IMR-90 (cell line): ENCODE results near the gene KRTCAP2. TPM values are rescaled to one million over a fixed set of nuclear protein-coding genes. Genes with fewer than 3 reads are reported as not detected.

Experiments used
- ATAC-seq: fragments of 200-7000 bp; cut with Tn5 transposase; 2 replicates; pipeline ENCODE4 v1.9.1; 2020; ENCODE audit warnings: low read depth, mild to moderate bottlenecking, moderate library complexity
- BruUV-seq: library from RNA; stranded (reverse); fragments of 400-500 nt; replicated peaks from 2 replicates; lab custom pipeline; 2021; lab: Mats Ljungman, UMichigan
- CTCF ChIA-PET: fragments of 300-600 bp; formaldehyde crosslinking; extraction: SDS; loops from one replicate; lab custom pipeline; 2021; ENCODE audit warnings: antibody characterized with exemption; lab: Yijun Ruan, JAX
- POLR2A ChIA-PET: fragments of 300-600 bp; sonication (Branson Sonifier 250); formaldehyde crosslinking; loops from one replicate; lab custom pipeline; 2022; ENCODE audit warnings: antibody characterized with exemption; ENCODE audit not compliant: unreplicated experiment; lab: Charles Lee
- DNase-seq: peaks from one replicate; pipeline ENCODE4 v3.0.0; 2013
- H2AFZ ChIP-seq: replicated peaks from 2 replicates; pipeline ENCODE3; 2013; ENCODE audit warnings: low read length, mild to moderate bottlenecking; ENCODE audit not compliant: poor library complexity
- H2AK5ac ChIP-seq: 2 replicates; pipeline ENCODE4 v1.6.1; 2013; ENCODE audit warnings: low read depth, low read length, inconsistent platforms
- H2AK9ac ChIP-seq: replicated peaks from 2 replicates; pipeline ENCODE3; 2013; ENCODE audit warnings: mild to moderate bottlenecking, low read depth, low read length, moderate library complexity; ENCODE audit not compliant: poor library complexity
- H2BK120ac ChIP-seq: 2 replicates; pipeline ENCODE4 v1.6.1; 2013; ENCODE audit warnings: low read depth, low read length, inconsistent platforms
- H2BK15ac ChIP-seq: 3 replicates; pipeline ENCODE4 v1.6.1; 2013; ENCODE audit warnings: low read depth, low read length, inconsistent platforms
- H2BK20ac ChIP-seq: 2 replicates; pipeline ENCODE4 v1.6.1; 2013; ENCODE audit warnings: low read depth, mild to moderate bottlenecking, inconsistent platforms, low read length, moderate library complexity
- H2BK5ac ChIP-seq: 2 replicates; pipeline ENCODE4 v1.6.1; 2013; ENCODE audit warnings: mild to moderate bottlenecking, low read depth, low read length, inconsistent platforms; ENCODE audit not compliant: poor library complexity, severe bottlenecking
- H3K14ac ChIP-seq: replicated peaks from 2 replicates; pipeline ENCODE4 v1.6.1; 2013; ENCODE audit warnings: low read depth, low read length, inconsistent platforms
- H3K18ac ChIP-seq: 2 replicates; pipeline ENCODE4 v1.6.1; 2013; ENCODE audit warnings: low read depth, low read length, control low read depth
- H3K23ac ChIP-seq: 2 replicates; pipeline ENCODE4 v1.6.1; 2013; ENCODE audit warnings: low read depth, low read length, inconsistent platforms
- H3K27ac ChIP-seq: 2 replicates; pipeline ENCODE4 v1.5.1; 2013; ENCODE audit warnings: mild to moderate bottlenecking, control low read depth, low read length; ENCODE audit not compliant: insufficient read depth
- H3K27me3 ChIP-seq: 2 replicates; pipeline ENCODE4 v1.6.1; 2013; ENCODE audit warnings: low read length; ENCODE audit not compliant: control insufficient read depth, insufficient read depth
- H3K36me3 ChIP-seq: 2 replicates; pipeline ENCODE4 v1.6.1; 2013; ENCODE audit warnings: low read length, mixed read lengths; ENCODE audit not compliant: control insufficient read depth, insufficient read depth
- H3K4ac ChIP-seq: 2 replicates; pipeline ENCODE4 v1.6.1; 2013; ENCODE audit warnings: low read depth, low read length, inconsistent platforms
- H3K4me1 ChIP-seq: 2 replicates; pipeline ENCODE4 v1.6.1; 2013; ENCODE audit warnings: low read length, mixed read lengths; ENCODE audit not compliant: control insufficient read depth, insufficient read depth
- H3K4me2 ChIP-seq: 2 replicates; pipeline ENCODE4 v1.6.1; 2013; ENCODE audit warnings: low read depth, mild to moderate bottlenecking, control low read depth, low read length, moderate library complexity
- H3K4me3 ChIP-seq: 2 replicates; pipeline ENCODE4 v1.5.1; 2013; ENCODE audit warnings: low read depth, mild to moderate bottlenecking, control low read depth, low read length, moderate library complexity; ENCODE audit not compliant: insufficient read depth
- H3K56ac ChIP-seq: 2 replicates; pipeline ENCODE4 v1.6.1; 2013; ENCODE audit warnings: low read length, inconsistent platforms; ENCODE audit not compliant: insufficient read depth; ENCODE audit errors: extremely low read depth
- H3K79me1 ChIP-seq, 2 experiments: 2 replicates each; pipeline ENCODE4 v1.6.1; 2013; ENCODE audit warnings: low read length in 2 of 2, inconsistent platforms in 1 of 2, low read depth in 1 of 2
- H3K9ac ChIP-seq: 2 replicates; pipeline ENCODE4 v1.6.1; 2013; ENCODE audit warnings: low read depth, low read length, control low read depth
- H3K9me1 ChIP-seq: 2 replicates; pipeline ENCODE4 v1.6.1; 2013; ENCODE audit warnings: low read length, inconsistent platforms; ENCODE audit not compliant: insufficient read depth
- H3K9me3 ChIP-seq: 2 replicates; pipeline ENCODE4 v1.6.1; 2013; ENCODE audit warnings: low read length; ENCODE audit not compliant: control insufficient read depth, insufficient read depth
- H4K20me1 ChIP-seq: 2 replicates; pipeline ENCODE4 v1.6.1; 2013; ENCODE audit warnings: low read length, inconsistent platforms; ENCODE audit not compliant: insufficient read depth
- H4K5ac ChIP-seq: 2 replicates; pipeline ENCODE4 v1.6.1; 2013; ENCODE audit warnings: mild to moderate bottlenecking, low read depth, low read length, control low read depth
- H4K8ac ChIP-seq, 2 experiments: 2 replicates each; pipeline ENCODE4 v1.6.1; 2013; ENCODE audit warnings: low read depth in 2 of 2, low read length in 2 of 2, control low read depth in 1 of 2, inconsistent platforms in 1 of 2
- H4K91ac ChIP-seq: 2 replicates; pipeline ENCODE4 v1.6.1; 2013; ENCODE audit warnings: low read depth, low read length, inconsistent platforms; ENCODE audit not compliant: insufficient read depth
- BHLHE40 ChIP-seq: fragments of 150-350 bp; IDR thresholded peaks from 2 replicates; pipeline ENCODE4 v1.6.1; 2016; ENCODE audit warnings: mild to moderate bottlenecking, low read depth, low read length
- CEBPB ChIP-seq: IDR thresholded peaks from 2 replicates; pipeline ENCODE4 v1.6.1; 2012; ENCODE audit warnings: low read depth, low read length, improper control_type of control experiment
- CHD1 ChIP-seq: IDR thresholded peaks from 2 replicates; pipeline ENCODE4 v1.6.1; 2012; ENCODE audit warnings: low read depth, low read length, improper control_type of control experiment
- ELK1 ChIP-seq: fragments of 150-350 bp; IDR thresholded peaks from 2 replicates; pipeline ENCODE4 v1.6.1; 2016; ENCODE audit warnings: low read depth, mild to moderate bottlenecking, low read length, moderate library complexity, borderline replicate concordance
- MAFK ChIP-seq: IDR thresholded peaks from 2 replicates; pipeline ENCODE4 v1.6.1; 2012; ENCODE audit warnings: low read depth, low read length, improper control_type of control experiment
- MXI1 ChIP-seq: IDR thresholded peaks from 2 replicates; pipeline ENCODE4 v1.6.1; 2012; ENCODE audit warnings: low read depth, mild to moderate bottlenecking, low read length, moderate library complexity, borderline replicate concordance
- POLR2A ChIP-seq: IDR thresholded peaks from 2 replicates; pipeline ENCODE4 v1.6.1; 2012; ENCODE audit warnings: mild to moderate bottlenecking, low read depth, low read length
- RAD21 ChIP-seq: IDR thresholded peaks from 2 replicates; pipeline ENCODE4 v1.6.1; 2012; ENCODE audit warnings: low read length, improper control_type of control experiment
- RCOR1 ChIP-seq: IDR thresholded peaks from 2 replicates; pipeline ENCODE4 v1.6.1; 2012; ENCODE audit warnings: mild to moderate bottlenecking, low read length, improper control_type of control experiment; ENCODE audit not compliant: insufficient replicate concordance
- SMC3 ChIP-seq: fragments of 150-350 bp; IDR thresholded peaks from 2 replicates; pipeline ENCODE4 v1.6.1; 2016; ENCODE audit warnings: low read depth, mild to moderate bottlenecking, antibody characterized with exemption, low read length, moderate library complexity
- whole genome bisulfite sequencing, 2 experiments: methylation state at CpG; one replicate each; pipeline versions ENCODE4 v1.1.5 to v1.1.7; 2013; ENCODE audit warnings: missing lambda C conversion rate in 2 of 2; ENCODE audit not compliant: insufficient read length in 1 of 2; ENCODE audit errors: extremely low coverage in 2 of 2; 5-methylcytosine and 5-hydroxymethylcytosine counted together
- dilution Hi-C: fragments of 300-500 bp; cut with HindIII; formaldehyde crosslinking; loops from one replicate; pipeline ENCODE4 v1.14.3; 2018; ENCODE audit warnings: low sequenced_read_pairs; ENCODE audit not compliant: unreplicated experiment
- in situ Hi-C: fragments of 300-500 bp; cut with MboI; formaldehyde crosslinking; loops from 3 replicates; pipeline ENCODE4 v1.14.3; 2019; ENCODE audit warnings: low sequenced_read_pairs, inconsistent platforms, mixed read lengths
- intact Hi-C: fragments of 100-400 bp; cut with micrococcal nuclease; formaldehyde crosslinking; loops from 2 replicates; pipeline ENCODE4 v1.10.0; 2022
- polyA plus RNA-seq, 3 experiments: library from polyadenylated mRNA; depleted of rRNA; stranded (reverse); fragments of >200 nt; gene quantifications; 2 replicates each; pipeline ENCODE4 v1.2.3, GENCODE V29; 2012; ENCODE audit warnings: low replicate concordance in 1 of 3
- total RNA-seq: library from RNA; depleted of rRNA; stranded (reverse); fragments of >200 nt; gene quantifications from 2 replicates; pipeline ENCODE4 v1.2.3, GENCODE V29; 2012
- TF ChIP-seq, protein P1 (sequence below): fragments of 150-350 bp; IDR thresholded peaks from 2 replicates; pipeline ENCODE4 v1.6.1; 2017; ENCODE audit warnings: mild to moderate bottlenecking, antibody characterized with exemption, low read length, low read depth
- TF ChIP-seq, protein P2 (sequence below): conservative IDR thresholded peaks from 2 replicates; pipeline ENCODE4 v1.5.1; 2012; ENCODE audit warnings: mild to moderate bottlenecking, low read depth, low read length, improper control_type of control experiment

The KRTCAP2 gene
- total and polyA plus RNA-seq, 2 of the 4 experiments (the other 2 are of a cell fraction): 76.7 to 232 TPM

DNA sequence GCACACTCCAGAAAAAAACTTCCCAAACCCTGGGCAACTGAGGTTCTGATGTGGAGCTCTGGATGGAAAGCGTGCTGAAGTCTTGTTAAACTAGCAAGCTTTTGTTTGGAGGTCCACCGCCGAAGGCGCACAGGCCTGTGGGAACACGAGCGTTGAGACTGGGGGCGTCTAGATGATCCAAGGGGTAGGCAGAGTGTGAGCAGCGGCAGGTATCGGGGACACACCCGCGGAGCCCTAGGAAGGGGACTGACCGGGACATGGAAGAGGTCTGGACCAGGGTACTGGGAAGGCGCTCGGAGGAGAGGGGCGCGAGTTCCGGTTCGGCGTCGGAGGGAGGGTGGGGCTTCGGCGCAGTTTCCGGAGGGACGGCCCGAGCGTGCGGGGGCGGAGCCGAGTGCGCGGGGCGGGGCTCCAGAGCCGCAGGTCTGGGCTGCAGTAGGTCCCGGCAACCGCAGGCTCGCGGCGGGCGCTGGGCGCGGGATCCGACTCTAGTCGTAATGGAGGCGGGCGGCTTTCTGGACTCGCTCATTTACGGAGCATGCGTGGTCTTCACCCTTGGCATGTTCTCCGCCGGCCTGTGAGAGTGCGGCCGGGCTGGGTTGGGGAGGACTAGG is 37.6 kb downstream of the KRTCAP2 start, which contains the start of gene SLC50A1 (continued):
- no peak for TF ChIP-seq SMC3

- no peaks in the 10 kb centered on the region for H4K20me1 ChIP-seq
- H4K91ac ChIP-seq: peak overlapping the region; percentile 98
- peak; percentile 97 for DNase-seq
- intact Hi-C loops (loop anchor here (1.0 kb wide), 1 partner anchor 32 kb away; no protein-coding TSS in a partner anchor), in situ Hi-C loops (no loop called here), dilution Hi-C loops (no loop called here)
- peak overlapping the region; percentile 91 for H2BK5ac ChIP-seq
- H2AK5ac ChIP-seq: peak overlapping the region; percentile 92
- peak overlapping the region; percentile 72 for H3K4me3 ChIP-seq
- 0% methylated on average over 3 of the region's 18 CpGs; no CpG with 5 or more reads in 1 of the 2 experiments for WGBS, 2 experiments
- peak overlapping the region; percentile 91 for H3K27ac ChIP-seq
- ChIA-PET POLR2A (no interaction called here), CTCF (no interaction called here)
- BruUV-seq: no TSS peak
- H2BK15ac ChIP-seq: peak overlapping the region; percentile 31; the same call in 1 of the 3 replicates
- peaks cover 20 to 40% of the 10 kb centered on the region in 2 experiments for H3K79me1 ChIP-seq
- H3K9me3 ChIP-seq: no peaks in the 10 kb centered on the region
- H3K9me1 ChIP-seq: peaks cover 20% of the 10 kb centered on the region; the same call in 1 of the 2 replicates
- H3K4ac ChIP-seq: peak overlapping the region; percentile 98
- H3K9ac ChIP-seq: peak overlapping the region; percentile 90
- ATAC-seq: peak; percentile 71
- peak overlapping the region; percentile 97 for H3K14ac ChIP-seq
- peak overlapping the region; percentile 87 for H3K4me2 ChIP-seq
- peak overlapping the region; percentile 80; the same call in 1 of the 2 replicates for H3K23ac ChIP-seq
- no peak overlapping the region for H2BK20ac ChIP-seq
- peaks cover 2% of the 10 kb centered on the region for H3K27me3 ChIP-seq
- peak overlapping the region; percentile 82; the same call in 1 of the 2 replicates for H2BK120ac ChIP-seq
- H2AK9ac ChIP-seq: peak overlapping the region; percentile 97
- H4K8ac ChIP-seq: peak overlapping the region; percentile 94 to 99
- peak overlapping the region; percentile 72; the same call in 1 of the 2 replicates for H3K18ac ChIP-seq
- peak overlapping the region; percentile 86 for H3K56ac ChIP-seq
- H3K36me3 ChIP-seq: peaks cover 9% of the 10 kb centered on the region
- H3K4me1 ChIP-seq: peaks cover 10% of the 10 kb centered on the region
- peak overlapping the region; percentile 94 for H4K5ac ChIP-seq
- H2AFZ ChIP-seq: peak overlapping the region; percentile 99
- no peak for TF ChIP-seq ELK1
- no peak for TF ChIP-seq CEBPB
- TF ChIP-seq BHLHE40: peak; percentile 47; the same call in 1 of the 2 replicates
- no peak for TF ChIP-seq MAFK
- TF ChIP-seq POLR2A: no peak
- peak; percentile 89 for TF ChIP-seq MXI1
- TF ChIP-seq, protein P1, sequence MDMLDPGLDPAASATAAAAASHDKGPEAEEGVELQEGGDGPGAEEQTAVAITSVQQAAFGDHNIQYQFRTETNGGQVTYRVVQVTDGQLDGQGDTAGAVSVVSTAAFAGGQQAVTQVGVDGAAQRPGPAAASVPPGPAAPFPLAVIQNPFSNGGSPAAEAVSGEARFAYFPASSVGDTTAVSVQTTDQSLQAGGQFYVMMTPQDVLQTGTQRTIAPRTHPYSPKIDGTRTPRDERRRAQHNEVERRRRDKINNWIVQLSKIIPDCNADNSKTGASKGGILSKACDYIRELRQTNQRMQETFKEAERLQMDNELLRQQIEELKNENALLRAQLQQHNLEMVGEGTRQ: peak; percentile 13; the same call in 1 of the 2 replicates
- no peak for TF ChIP-seq RCOR1
- no peak for TF ChIP-seq CHD1
- TF ChIP-seq, protein P2, sequence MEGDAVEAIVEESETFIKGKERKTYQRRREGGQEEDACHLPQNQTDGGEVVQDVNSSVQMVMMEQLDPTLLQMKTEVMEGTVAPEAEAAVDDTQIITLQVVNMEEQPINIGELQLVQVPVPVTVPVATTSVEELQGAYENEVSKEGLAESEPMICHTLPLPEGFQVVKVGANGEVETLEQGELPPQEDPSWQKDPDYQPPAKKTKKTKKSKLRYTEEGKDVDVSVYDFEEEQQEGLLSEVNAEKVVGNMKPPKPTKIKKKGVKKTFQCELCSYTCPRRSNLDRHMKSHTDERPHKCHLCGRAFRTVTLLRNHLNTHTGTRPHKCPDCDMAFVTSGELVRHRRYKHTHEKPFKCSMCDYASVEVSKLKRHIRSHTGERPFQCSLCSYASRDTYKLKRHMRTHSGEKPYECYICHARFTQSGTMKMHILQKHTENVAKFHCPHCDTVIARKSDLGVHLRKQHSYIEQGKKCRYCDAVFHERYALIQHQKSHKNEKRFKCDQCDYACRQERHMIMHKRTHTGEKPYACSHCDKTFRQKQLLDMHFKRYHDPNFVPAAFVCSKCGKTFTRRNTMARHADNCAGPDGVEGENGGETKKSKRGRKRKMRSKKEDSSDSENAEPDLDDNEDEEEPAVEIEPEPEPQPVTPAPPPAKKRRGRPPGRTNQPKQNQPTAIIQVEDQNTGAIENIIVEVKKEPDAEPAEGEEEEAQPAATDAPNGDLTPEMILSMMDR: no peak
- TF ChIP-seq RAD21: no peak
Observed at GRCh38 chr1:155134880-155135414, 38.2 kb downstream of the KRTCAP2 start.
